HEK293 (cell line): ENCODE measurements around the gene EIF2B2.

ENCODE experiments used
- CTCF ChIA-PET: fragments of 350-600 bp; formaldehyde crosslinking; extraction: SDS; loops from one replicate; lab custom pipeline; 2021; ENCODE audit warnings: antibody characterized with exemption; lab: Yijun Ruan, JAX
- POLR2A ChIA-PET: fragments of 300-600 bp; formaldehyde crosslinking; extraction: SDS; loops from one replicate; lab custom pipeline; 2020; ENCODE audit warnings: antibody characterized with exemption, inconsistent platforms; lab: Yijun Ruan, JAX
- H3K27ac ChIP-seq: fragments of 200-500 bp; sonication (Bioruptor generic); 2 replicates; pipeline ENCODE4 v1.5.1; 2014; ENCODE audit warnings: low read depth, low read length, control low read depth, inconsistent platforms; ENCODE audit errors: extremely low read depth
- H3K36me3 ChIP-seq, 2 experiments: fragments of 200-500 bp in 1 of 2; sonication (Bioruptor generic) in 1 of 2; 1 replicate in 1 of 2; 2 replicates in 1 of 2; pipeline ENCODE4 v1.5.1; 2014 to 2017; ENCODE audit warnings: inconsistent platforms in 2 of 2, low read length in 2 of 2; ENCODE audit not compliant: control insufficient read depth in 2 of 2, insufficient read depth in 1 of 2
- H3K4me1 ChIP-seq: fragments of 200-500 bp; sonication (Bioruptor generic); 2 replicates; pipeline ENCODE4 v1.5.1; 2014; ENCODE audit warnings: mild to moderate bottlenecking, low read length, inconsistent platforms; ENCODE audit not compliant: control insufficient read depth, insufficient read depth
- H3K4me3 ChIP-seq: 2 replicates; pipeline ENCODE4 v1.5.1; 2011; ENCODE audit warnings: low read depth, mild to moderate bottlenecking, control low read depth, low read length, moderate library complexity
- H3K9me3 ChIP-seq: fragments of 200-500 bp; sonication (Bioruptor generic); 2 replicates; pipeline ENCODE4 v1.5.1; 2014; ENCODE audit warnings: low read depth, low read length, inconsistent platforms; ENCODE audit not compliant: control insufficient read depth, insufficient read depth
- BCL11B ChIP-seq: fragments of 450-650 bp; formaldehyde crosslinking; IDR thresholded peaks from 2 replicates; pipeline ENCODE4 v1.5.1; 2016; ENCODE audit warnings: low read depth, missing biosample characterization, missing genetic modification characterization
- FEZF1 ChIP-seq: fragments of 450-650 bp; formaldehyde crosslinking; IDR thresholded peaks from 2 replicates; pipeline ENCODE4 v1.5.1; 2016; ENCODE audit warnings: missing biosample characterization, missing genetic modification characterization
- GLI2 ChIP-seq: fragments of 450-650 bp; formaldehyde crosslinking; IDR thresholded peaks from 2 replicates; pipeline ENCODE4; 2017; ENCODE audit warnings: missing biosample characterization, missing genetic modification characterization, low read depth, borderline replicate concordance
- KLF10 ChIP-seq: fragments of 450-650 bp; IDR thresholded peaks from 2 replicates; pipeline ENCODE4 v1.5.1; 2018; ENCODE audit warnings: missing biosample characterization, mild to moderate bottlenecking, missing genetic modification characterization
- MYNN ChIP-seq: fragments of 450-650 bp; formaldehyde crosslinking; IDR thresholded peaks from 2 replicates; pipeline ENCODE4 v1.5.1; 2016; ENCODE audit warnings: missing biosample characterization, missing genetic modification characterization, borderline replicate concordance
- SP7 ChIP-seq: fragments of 450-650 bp; formaldehyde crosslinking; IDR thresholded peaks from 2 replicates; pipeline ENCODE4 v1.5.1; 2016; ENCODE audit warnings: missing biosample characterization, missing genetic modification characterization
- TRIM28 ChIP-seq: IDR thresholded peaks from 2 replicates; pipeline ENCODE4 v1.6.1; 2011; ENCODE audit warnings: low read length, control low read depth, borderline replicate concordance
- ZNF157 ChIP-seq: fragments of 450-650 bp; formaldehyde crosslinking; IDR thresholded peaks from 2 replicates; pipeline ENCODE4 v1.5.1; 2016; ENCODE audit warnings: missing biosample characterization, missing genetic modification characterization
- ZNF169 ChIP-seq: fragments of 450-650 bp; formaldehyde crosslinking; IDR thresholded peaks from 2 replicates; pipeline ENCODE4 v1.5.1; 2016; ENCODE audit warnings: missing biosample characterization, missing genetic modification characterization
- ZNF18 ChIP-seq: fragments of 450-650 bp; formaldehyde crosslinking; IDR thresholded peaks from 2 replicates; pipeline ENCODE4 v1.5.1; 2016; ENCODE audit warnings: missing biosample characterization, missing genetic modification characterization
- ZNF302 ChIP-seq: fragments of 450-650 bp; formaldehyde crosslinking; IDR thresholded peaks from 2 replicates; pipeline ENCODE4 v1.5.1; 2016; ENCODE audit warnings: missing biosample characterization, missing genetic modification characterization, low read depth
- ZNF341 ChIP-seq: fragments of 450-650 bp; formaldehyde crosslinking; IDR thresholded peaks from 2 replicates; pipeline ENCODE4; 2016; ENCODE audit warnings: low read depth, missing biosample characterization, missing genetic modification characterization
- ZNF501 ChIP-seq: fragments of 450-650 bp; formaldehyde crosslinking; IDR thresholded peaks from 2 replicates; pipeline ENCODE4 v1.5.1; 2016; ENCODE audit warnings: missing biosample characterization, missing genetic modification characterization
- ZNF510 ChIP-seq: fragments of 450-650 bp; formaldehyde crosslinking; IDR thresholded peaks from 2 replicates; pipeline ENCODE4 v1.5.1; 2018; ENCODE audit warnings: mild to moderate bottlenecking, missing genetic modification characterization, missing biosample characterization; ENCODE audit not compliant: insufficient replicate concordance
- ZNF548 ChIP-seq: fragments of 450-650 bp; formaldehyde crosslinking; IDR thresholded peaks from 2 replicates; pipeline ENCODE4 v1.5.1; 2016; ENCODE audit warnings: missing biosample characterization, missing genetic modification characterization
- ZNF555 ChIP-seq: fragments of 450-650 bp; formaldehyde crosslinking; conservative IDR thresholded peaks from 2 replicates; pipeline ENCODE4 v1.5.1; 2017; ENCODE audit warnings: missing biosample characterization, mild to moderate bottlenecking, missing genetic modification characterization, inconsistent platforms
- ZNF658 ChIP-seq: fragments of 450-650 bp; formaldehyde crosslinking; IDR thresholded peaks from 2 replicates; pipeline ENCODE4; 2016; ENCODE audit warnings: missing biosample characterization, missing genetic modification characterization
- ZNF768 ChIP-seq: fragments of 450-650 bp; formaldehyde crosslinking; IDR thresholded peaks from 2 replicates; pipeline ENCODE4 v1.5.1; 2018; ENCODE audit warnings: missing biosample characterization, mild to moderate bottlenecking, missing genetic modification characterization
- ZNF837 ChIP-seq: fragments of 450-650 bp; formaldehyde crosslinking; IDR thresholded peaks from 2 replicates; pipeline ENCODE4 v1.5.1; 2016; ENCODE audit warnings: missing biosample characterization, missing genetic modification characterization
- ZSCAN30 ChIP-seq: fragments of 450-650 bp; IDR thresholded peaks from 2 replicates; pipeline ENCODE4 v1.5.1; 2018; ENCODE audit warnings: missing biosample characterization, mild to moderate bottlenecking, missing genetic modification characterization, moderate library complexity
- TF ChIP-seq, protein P1 (sequence below): fragments of 450-650 bp; IDR thresholded peaks from 2 replicates; pipeline ENCODE4 v1.5.1; 2018; ENCODE audit warnings: missing biosample characterization, mild to moderate bottlenecking, missing genetic modification characterization
- TF ChIP-seq, protein P2 (sequence below): fragments of 450-650 bp; formaldehyde crosslinking; IDR thresholded peaks from 2 replicates; pipeline ENCODE4 v1.5.1; 2016; ENCODE audit warnings: missing biosample characterization, missing genetic modification characterization
- TF ChIP-seq, protein P3 (sequence below): fragments of 450-650 bp; formaldehyde crosslinking; IDR thresholded peaks from 2 replicates; pipeline ENCODE4 v1.5.1; 2017; ENCODE audit warnings: missing biosample characterization, missing genetic modification characterization

Gene EIF2B2

GRCh38 chr14:75023108-75023507, 20.4 kb downstream of the EIF2B2 start:
- no peak overlapping the region for H3K27ac ChIP-seq
- CTCF ChIA-PET, result interaction anchor here (0.7 to 1.2 kb wide), 5 partner anchors 14 to 159 kb away, joined by 3 read pairs; partner anchors contain the start of gene ACYP1
- no peak overlapping the region for H3K4me3 ChIP-seq
- POLR2A ChIA-PET, result no interaction called here
- H3K36me3 ChIP-seq, result peaks cover 36 to 40% of the 10 kb centered on the region in 2 experiments
- TF ChIP-seq ZNF768, result no peak
- no peak for TF ChIP-seq ZNF157 (tag by site-specific recombination)
- no peak for TF ChIP-seq KLF10
- TF ChIP-seq ZNF658 (tag by site-specific recombination), result no peak
- no peak for TF ChIP-seq ZSCAN30 (tag by site-specific recombination)
- no peak for TF ChIP-seq SP7
- TF ChIP-seq, protein P1, sequence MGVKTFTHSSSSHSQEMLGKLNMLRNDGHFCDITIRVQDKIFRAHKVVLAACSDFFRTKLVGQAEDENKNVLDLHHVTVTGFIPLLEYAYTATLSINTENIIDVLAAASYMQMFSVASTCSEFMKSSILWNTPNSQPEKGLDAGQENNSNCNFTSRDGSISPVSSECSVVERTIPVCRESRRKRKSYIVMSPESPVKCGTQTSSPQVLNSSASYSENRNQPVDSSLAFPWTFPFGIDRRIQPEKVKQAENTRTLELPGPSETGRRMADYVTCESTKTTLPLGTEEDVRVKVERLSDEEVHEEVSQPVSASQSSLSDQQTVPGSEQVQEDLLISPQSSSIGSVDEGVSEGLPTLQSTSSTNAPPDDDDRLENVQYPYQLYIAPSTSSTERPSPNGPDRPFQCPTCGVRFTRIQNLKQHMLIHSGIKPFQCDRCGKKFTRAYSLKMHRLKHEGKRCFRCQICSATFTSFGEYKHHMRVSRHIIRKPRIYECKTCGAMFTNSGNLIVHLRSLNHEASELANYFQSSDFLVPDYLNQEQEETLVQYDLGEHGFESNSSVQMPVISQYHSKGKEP (tag by site-specific recombination), result no peak
- TF ChIP-seq ZNF169 (tag by site-specific recombination), result no peak
- TF ChIP-seq, all 188 proteins: peak for 0
- Histone ChIP-seq H3K4me1 (no peaks in the 10 kb centered on the region), H3K9me3 (no peaks in the 10 kb centered on the region)

- Histone ChIP-seq H3K9me3 (no peaks in the 10 kb centered on the region), H3K36me3 (peaks cover 26 to 30% of the 10 kb centered on the region in 2 experiments), H3K4me1 (no peaks in the 10 kb centered on the region), H3K4me3 (no peak overlapping the region), H3K27ac (no peak overlapping the region)
- POLR2A ChIA-PET, result interaction anchor here (1.6 kb wide), 1 partner anchor 44 kb away, joined by 5 read pairs; the partner anchor contains the start of gene ZC2HC1C
- TF ChIP-seq ZNF555 (tag by site-specific recombination), result no peak
- TF ChIP-seq ZNF510 (tag by site-specific recombination), result no peak
- no peak for TF ChIP-seq TRIM28
- no peak for TF ChIP-seq BCL11B (tag by site-specific recombination)
- no peak for TF ChIP-seq ZNF548
- TF ChIP-seq FEZF1, result no peak
- no peak for TF ChIP-seq ZNF302 (tag by site-specific recombination)
- no peak for TF ChIP-seq ZNF501 (tag by site-specific recombination)
- no peak for TF ChIP-seq ZNF18 (tag by site-specific recombination)
- TF ChIP-seq ZNF341 (tag by site-specific recombination), result no peak
- no peak for TF ChIP-seq MYNN (tag by site-specific recombination)
- no peak for TF ChIP-seq GLI2 (tag by site-specific recombination)
- TF ChIP-seq, protein P2, sequence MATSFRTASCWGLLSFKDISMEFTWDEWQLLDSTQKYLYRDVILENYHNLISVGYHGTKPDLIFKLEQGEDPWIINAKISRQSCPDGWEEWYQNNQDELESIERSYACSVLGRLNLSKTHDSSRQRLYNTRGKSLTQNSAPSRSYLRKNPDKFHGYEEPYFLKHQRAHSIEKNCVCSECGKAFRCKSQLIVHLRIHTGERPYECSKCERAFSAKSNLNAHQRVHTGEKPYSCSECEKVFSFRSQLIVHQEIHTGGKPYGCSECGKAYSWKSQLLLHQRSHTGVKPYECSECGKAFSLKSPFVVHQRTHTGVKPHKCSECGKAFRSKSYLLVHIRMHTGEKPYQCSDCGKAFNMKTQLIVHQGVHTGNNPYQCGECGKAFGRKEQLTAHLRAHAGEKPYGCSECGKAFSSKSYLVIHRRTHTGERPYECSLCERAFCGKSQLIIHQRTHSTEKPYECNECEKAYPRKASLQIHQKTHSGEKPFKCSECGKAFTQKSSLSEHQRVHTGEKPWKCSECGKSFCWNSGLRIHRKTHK (tag by site-specific recombination), result no peak
- no peak for TF ChIP-seq SP7
- no peak for TF ChIP-seq ZNF837
- TF ChIP-seq, protein P3, sequence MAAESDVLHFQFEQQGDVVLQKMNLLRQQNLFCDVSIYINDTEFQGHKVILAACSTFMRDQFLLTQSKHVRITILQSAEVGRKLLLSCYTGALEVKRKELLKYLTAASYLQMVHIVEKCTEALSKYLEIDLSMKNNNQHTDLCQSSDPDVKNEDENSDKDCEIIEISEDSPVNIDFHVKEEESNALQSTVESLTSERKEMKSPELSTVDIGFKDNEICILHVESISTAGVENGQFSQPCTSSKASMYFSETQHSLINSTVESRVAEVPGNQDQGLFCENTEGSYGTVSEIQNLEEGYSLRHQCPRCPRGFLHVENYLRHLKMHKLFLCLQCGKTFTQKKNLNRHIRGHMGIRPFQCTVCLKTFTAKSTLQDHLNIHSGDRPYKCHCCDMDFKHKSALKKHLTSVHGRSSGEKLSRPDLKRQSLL (tag by site-specific recombination), result no peak
- CTCF ChIA-PET, result interaction anchor here (1.3 kb wide), 2 partner anchors 80 to 83 kb away, joined by 3 to 5 read pairs; no protein-coding TSS in a partner anchor
Measured at GRCh38 chr14:75025082-75025481, 22.4 kb downstream of the EIF2B2 start.
